Activated naive CD4-positive, alpha-beta T cell (primary cell): Measurements from ENCODE around the gene PRG3.
"Not testable (repeated sequence)": the region's sequence is repeated elsewhere in the genome, so short reads cannot be mapped to it uniquely, and the experiment has no call there.

Experiments
- DNase-seq, 4 experiments: peaks; one replicate each; lab custom pipeline; 2025; lab: John Stamatoyannopoulos, UW

Gene PRG3

GRCh38 chr11:57390535-57390934 is 9.6 kb upstream of the PRG3 start, which contains the start of gene PRG2:
Gene PRG2, minus strand, starts transcription at chr11:57390650. Its CDS starts 706 bp downstream, at chr11:57389944.
- DNase-seq: no peak

DNA sequence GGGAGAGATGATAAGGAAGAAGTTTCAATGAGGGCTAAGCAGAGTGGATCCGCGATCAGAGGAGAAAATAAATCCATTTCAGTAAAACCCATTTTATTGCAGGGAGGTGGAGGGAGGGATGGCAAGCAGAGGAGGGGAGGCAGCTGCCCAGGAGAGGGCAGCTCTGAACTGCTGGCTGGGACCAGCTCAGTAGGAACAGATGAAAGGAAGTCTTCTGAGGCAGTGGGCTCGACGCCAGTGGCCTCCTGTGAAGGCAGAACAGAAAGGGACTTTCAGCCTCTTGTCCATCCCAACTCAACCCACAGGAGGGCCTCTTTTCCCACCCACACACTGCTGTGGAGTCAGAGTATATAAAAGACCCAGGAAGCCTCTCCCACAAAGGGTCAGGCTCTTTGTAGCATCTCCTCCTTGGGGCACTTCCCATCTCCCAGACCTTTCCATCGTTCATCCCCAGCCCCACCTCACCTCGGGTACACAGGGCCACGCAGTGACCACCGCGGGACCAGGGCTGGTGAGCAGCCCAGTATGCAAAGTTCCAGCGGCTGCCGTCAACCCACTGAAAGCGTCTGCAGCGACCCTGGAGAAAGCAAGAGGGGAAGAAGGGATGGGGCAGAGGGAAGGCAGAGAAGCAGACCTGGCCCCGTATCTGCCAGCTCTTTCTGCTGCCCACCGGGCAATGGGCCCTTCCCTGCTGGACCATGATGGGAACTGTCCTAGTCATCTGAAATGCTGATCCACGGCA is 6.5 kb upstream of the PRG3 start:
- DNase-seq: no peak

- DNase-seq: no peak
Measured at GRCh38 chr11:57386178-57386940, 5.4 kb upstream of the PRG3 start.

DNA sequence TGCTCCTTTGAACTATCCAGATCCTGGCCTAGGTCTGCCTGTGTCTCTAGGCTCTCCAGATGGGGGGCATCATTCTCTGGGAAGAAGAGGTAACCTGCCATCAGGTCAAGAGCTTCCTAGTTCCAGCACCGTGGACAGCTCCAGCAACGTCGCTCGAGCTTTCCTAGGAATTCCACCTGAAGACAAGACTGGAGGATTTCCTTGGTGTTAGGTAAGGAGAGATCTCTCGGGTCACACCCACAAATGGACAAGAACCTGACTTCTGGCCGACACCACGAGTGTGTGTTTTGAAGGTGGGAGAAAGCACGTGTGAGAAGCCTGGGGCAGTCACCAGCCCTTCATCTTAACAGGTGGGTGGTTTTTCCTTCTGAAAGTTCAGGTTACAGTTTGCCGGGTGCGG is 1.2 kb downstream of the PRG3 start:
- DNase-seq: no peak

- no peak for DNase-seq
Measured at GRCh38 chr11:57378186-57378585, 2.8 kb downstream of the PRG3 start.

DNA sequence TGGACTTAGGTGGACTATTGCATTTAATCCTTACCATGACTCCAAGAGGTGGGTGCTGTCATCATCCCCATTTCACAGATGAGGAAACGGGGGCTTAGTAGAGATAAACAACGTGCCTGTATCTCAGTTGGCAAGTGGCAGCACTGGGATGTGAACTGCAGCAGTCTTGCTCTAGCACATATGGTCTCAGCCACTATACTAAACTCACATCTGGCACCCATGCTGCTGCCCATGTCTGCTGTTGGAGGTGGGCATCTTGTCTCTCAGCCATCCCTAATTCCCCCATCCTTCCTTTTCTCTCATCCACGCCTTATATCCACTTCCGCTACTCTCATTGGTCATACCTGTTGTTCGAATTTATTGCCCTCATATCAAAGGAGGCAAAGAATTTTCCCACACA is 3.8 kb downstream of the PRG3 start:
- no peak for DNase-seq

GRCh38 chr11:57376095-57377090 is 4.6 kb downstream of the PRG3 start:
- no peak for DNase-seq

DNA sequence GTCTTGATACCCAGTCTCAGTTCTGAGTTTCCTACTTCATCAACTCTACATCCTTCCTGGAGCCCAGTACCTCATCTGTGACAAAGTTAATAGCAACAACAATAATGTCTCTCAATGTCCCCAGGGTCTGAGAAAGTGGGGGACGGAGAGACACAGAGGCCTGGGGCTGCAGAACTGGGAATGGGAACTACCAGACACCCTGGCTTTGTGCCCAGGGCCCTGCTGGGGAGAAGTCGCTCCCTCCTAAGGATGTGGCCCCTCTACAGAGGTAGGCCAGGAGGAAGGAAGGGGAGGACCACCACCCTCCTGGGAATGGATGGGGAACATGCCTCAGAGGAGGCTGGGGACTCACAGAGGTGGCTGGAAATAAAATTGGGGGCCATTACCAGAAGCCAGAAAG is 5.5 kb downstream of the PRG3 start:
- DNase-seq: no peak

- DNase-seq: no peak
Measured at GRCh38 chr11:57374966-57375365, 6.0 kb downstream of the PRG3 start.

DNA sequence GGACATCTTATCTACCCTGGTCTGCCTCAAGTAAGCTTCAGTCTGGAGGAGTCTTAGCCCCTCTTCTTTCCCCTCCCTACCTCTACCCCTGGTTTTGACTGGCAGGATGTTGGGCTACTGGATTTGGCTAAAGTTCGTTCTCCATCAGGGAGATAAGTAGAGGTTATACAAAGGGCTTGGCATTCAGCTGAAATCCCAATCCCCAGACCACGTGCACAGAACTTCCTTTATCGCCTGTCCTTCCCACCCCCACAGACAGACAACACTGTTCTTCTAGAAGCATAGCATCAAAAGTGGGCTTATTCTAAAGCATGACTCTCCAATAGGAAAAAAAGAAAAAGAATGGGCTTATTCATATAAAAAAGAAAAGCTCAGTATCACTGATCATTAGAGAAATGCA is 7.8 kb downstream of the PRG3 start:
- no peak for DNase-seq

GRCh38 chr11:57370941-57371340 is 10.0 kb downstream of the PRG3 start:
- DNase-seq: no peak

GRCh38 chr11:57370251-57370650 is 10.7 kb downstream of the PRG3 start:
- no peak for DNase-seq

DNA sequence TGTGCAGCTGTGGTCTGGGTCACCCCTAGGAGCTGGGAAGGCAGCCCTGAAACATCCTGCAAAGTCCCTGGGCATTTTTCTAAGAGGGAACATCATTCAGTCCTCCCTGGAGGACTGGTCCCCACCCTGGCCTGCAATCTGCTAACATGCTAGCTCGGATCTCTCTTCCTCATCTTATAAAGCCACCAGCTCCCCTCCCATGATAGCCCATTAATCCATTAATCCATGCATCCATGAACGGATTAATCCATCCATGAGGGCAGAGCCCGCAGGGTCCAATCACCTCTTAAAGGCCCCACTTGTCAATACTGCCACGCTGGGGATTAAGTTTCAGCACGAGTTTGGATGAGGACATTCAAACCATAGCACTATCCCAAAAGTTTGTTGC is 12.1 kb downstream of the PRG3 start:
- DNase-seq: no peak

DNA sequence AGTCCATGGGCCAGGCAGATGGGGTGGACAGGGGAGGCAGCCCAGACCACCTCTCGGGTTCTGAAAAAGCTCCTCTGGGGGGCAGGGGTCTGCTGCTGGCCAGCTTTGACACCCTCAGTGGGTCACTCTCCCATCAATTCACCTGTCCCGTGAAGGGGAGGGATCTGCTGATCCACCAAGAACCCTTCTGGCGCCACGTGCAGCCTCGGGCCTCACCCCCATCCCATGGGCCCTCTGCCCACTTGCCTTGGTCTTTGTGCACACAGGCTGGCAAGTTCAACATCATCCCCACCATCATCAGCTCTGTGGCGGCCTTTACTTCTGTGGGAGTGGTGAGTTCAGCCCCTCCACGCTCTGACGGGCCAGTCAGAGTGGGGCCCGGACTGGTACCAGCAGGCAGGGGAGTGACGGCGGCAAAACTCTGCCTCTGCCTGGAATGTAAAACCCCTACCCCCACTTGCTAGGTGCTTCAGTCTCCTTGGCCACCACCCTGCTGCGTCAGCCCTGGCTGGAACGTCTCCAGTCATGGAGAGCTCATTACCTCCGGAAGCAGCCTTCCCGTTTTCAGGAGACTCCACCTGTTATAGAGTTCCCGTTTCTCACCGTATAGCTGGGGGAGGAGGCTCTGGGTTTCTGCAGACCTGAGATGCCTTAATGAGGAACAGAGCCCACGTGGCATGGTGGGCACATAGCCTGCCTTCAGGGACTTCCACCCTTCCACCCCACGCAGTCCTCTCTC is 12.7 kb downstream of the PRG3 start:
- no peak for DNase-seq

DNA sequence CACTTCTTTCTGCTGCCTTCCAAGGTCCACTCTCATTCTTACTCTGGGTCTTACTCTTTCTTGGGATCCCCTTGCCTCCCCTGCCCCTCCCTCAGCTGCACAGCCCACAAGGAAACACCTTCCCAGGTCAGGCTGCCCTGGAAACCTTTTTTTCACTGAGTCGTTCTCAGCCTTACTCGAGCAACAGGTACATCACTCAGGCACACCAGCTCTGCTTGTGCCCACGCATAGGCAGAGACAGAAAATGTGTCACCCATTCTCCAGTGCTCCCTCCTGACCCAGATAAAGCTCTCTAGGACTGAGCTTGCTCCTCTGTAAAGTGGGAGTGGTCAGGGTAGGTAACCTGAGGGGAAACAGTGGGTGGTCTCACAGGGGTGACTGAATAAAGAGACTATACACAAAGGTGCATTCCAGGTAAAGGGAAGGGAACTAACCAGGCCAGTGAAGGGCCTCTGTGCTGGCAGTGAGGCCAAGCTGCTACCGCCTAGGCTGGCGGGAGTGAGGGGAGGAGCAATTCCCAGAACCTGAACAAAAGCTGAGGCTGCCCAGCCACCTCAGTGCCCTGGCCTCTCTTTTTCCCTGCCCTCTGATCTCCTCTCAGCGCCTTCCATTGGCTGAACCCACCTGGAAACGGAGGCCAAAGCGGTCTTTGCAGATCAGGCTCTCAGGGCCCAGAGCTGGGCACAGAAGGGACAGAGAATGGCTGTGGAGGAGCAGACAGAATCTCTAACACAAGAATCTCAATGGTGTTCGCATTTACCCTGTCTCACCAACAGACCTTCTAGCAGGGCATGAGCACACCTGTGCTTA is 15.9 kb downstream of the PRG3 start:
- no peak for DNase-seq

DNA sequence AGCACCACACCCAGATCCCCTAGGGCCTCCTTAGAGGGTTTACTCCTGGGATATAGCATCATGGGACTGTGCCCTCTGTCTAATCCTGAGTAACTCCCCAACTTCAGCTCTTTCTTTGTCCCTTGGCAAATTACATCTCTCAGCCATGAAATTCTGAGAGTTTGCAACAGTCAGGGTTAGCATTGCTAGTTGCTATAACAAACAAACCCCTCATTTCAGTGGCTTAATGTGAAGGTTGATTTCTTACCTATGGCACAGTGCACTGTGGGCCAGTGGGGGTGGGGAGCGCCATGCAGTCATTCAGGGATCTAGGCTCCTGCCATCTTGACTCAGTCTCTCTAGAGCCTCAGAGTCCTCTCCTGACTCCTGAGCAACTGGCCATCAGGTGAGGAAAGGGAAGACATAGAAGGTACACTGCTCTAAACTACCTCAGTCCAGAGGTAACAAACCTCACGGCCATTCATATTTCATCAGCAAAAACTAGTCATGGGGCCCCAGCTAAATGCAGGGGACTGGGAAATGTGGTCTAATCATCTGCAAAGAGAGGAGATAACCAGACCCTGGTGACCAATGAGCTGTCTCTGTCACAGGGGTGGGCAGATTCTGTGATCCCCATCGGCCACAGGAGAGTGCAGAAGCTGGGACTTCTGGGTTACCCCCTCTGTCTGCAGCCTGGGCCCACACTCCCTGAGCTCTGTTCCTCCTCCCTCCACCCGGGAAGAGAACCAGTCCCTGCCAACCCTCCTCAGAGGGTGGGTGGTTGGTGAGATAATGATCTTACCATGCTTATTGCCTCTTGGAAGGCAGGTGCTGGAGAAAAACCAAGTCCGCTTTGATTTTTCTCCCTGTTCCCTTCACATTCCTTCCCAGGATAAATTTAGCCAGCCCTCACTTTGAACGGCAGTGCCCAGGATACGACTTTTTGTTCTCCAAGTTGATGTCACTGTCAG is 17.5 kb downstream of the PRG3 start:
- no peak for DNase-seq

DNA sequence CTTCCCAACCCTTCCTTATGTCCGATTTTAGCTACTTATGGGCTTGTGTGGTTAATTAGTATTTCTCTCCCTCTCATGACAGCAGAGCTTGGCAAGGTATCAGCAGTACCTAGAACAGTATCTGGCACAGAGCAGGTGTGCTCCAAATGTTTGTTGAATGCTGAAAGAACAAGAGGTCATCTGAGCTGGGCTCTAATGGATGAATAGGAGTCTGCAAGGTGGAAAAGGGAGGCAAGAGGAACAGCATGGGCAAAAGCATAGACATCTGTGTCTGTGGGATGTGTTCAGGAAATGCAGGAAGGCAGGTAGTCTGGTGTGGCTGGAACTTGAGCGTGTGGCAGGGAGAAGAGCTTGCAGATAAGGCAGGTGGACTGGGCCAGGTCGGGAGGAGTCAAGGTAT is 19.0 kb downstream of the PRG3 start:
- DNase-seq: no peak

DNA sequence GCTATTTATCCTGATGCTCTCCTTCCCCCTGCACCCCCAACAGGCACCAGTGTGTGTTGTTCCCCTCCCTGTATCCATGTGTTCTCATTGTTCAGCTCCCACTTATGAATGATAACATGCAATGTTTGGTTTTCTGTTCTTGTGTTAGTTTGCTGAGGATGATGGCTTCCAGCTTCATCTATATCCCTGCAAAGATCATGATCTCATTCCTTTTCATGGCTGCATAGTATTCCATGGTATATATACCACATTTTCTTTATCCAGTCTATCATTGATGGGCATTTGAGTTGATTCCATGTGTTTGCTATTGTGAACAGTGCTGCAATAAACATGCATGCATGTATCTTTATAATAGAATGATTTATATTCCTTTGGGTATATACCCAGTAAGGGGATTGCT is 19.5 kb downstream of the PRG3 start:
- not testable (repeated sequence) for DNase-seq

DNA sequence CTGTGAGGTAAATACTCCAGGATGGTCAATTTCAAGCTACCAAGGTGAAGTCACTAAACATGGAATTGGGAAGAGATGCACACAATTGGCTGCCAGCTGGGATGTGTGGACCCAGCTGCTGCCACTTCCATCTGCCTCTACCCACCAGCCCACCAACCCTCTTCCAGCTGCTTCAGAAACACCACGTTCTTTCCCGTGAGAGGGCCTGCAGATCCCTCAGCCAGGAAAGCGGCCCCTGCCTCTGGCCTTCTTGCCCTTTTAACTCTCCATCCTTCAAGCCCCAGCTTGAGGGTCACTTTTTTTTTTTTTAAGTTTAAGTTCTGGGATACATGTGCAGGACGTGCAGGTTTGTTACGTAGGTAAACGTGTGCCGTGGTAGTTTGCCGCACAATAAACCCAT is 20.0 kb downstream of the PRG3 start:
- DNase-seq: no peak
